OCI-LY3 (cell line): ENCODE results near the gene ESYT1.
A peak's percentile ranks its signal among the peaks of the same experiment; 100 is the strongest.

Source experiments
- CTCF ChIP-seq: fragments of 200-600, 300-600 bp; sonication (generic); IDR thresholded peaks from 2 replicates; pipeline ENCODE4 v1.5.1; 2014; ENCODE audit warnings: antibody characterized with exemption, low read length, low read depth
- EZH2phosphoT487 ChIP-seq: fragments of 200-600 bp; shearing (Covaris generic); IDR thresholded peaks from 2 replicates; pipeline ENCODE4 v1.6.1; 2018; ENCODE audit warnings: antibody characterized with exemption, mixed run types, low read depth

- TF ChIP-seq CTCF (0 out of 2 replicates have a peak, but pooled peaks have one; percentile 6), EZH2phosphoT487 (no peak)
Observed at GRCh38 chr12:56104815-56105608, 23.1 kb upstream of the ESYT1 start.
